Measurements from ENCODE around the gene GDPD5.
"Not testable (repeated sequence)": the region's sequence is repeated elsewhere in the genome, so short reads cannot be mapped to it uniquely, and the experiment has no call there.

The GDPD5 gene

DNA sequence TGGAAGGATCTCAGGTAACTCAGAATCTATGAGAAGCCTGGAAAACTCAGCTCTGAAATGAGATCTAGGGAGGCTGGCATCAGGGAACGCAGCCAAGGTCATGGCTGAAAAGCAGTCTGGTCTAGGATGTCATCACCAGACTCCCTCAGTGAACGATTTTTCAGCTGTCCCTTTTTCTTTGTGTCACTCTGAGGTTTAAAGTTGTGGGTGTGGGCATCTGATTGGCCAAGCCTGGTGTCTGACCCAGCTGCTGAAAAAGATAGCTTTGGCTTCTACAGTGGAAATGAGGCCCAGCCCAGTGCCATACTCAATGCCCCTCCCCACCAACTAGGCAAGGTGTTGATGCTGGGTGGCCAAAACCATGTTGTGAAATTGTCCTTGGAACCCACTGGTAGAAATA is 111.9 kb downstream of the GDPD5 start:
- Histone ChIP-seq H4K20me1 (ENCODE audit: insufficient read depth) (no peaks in the 10 kb centered on the region), H3K27ac (no peak overlapping the region), H3K4me1 (ENCODE audit: low read depth, poor library complexity, severe bottlenecking) (no peaks in the 10 kb centered on the region), H3K9ac (no peak overlapping the region), H3K4me2 (no peak overlapping the region), H2AFZ (ENCODE audit: low read depth) (no peak overlapping the region), H3K36me3 (ENCODE audit: insufficient read depth) (no peaks in the 10 kb centered on the region), H3K4me3 (IDR thresholded peaks at IDR 0.05; ENCODE audit: insufficient read depth, low read depth, low read length) (no peak overlapping the region), H3K27me3 (ENCODE audit: insufficient read depth, low read depth) (no peaks in the 10 kb centered on the region), H3K79me2 (ENCODE audit: insufficient read depth, low read depth) (no peaks in the 10 kb centered on the region)
- TF ChIP-seq, protein P1, sequence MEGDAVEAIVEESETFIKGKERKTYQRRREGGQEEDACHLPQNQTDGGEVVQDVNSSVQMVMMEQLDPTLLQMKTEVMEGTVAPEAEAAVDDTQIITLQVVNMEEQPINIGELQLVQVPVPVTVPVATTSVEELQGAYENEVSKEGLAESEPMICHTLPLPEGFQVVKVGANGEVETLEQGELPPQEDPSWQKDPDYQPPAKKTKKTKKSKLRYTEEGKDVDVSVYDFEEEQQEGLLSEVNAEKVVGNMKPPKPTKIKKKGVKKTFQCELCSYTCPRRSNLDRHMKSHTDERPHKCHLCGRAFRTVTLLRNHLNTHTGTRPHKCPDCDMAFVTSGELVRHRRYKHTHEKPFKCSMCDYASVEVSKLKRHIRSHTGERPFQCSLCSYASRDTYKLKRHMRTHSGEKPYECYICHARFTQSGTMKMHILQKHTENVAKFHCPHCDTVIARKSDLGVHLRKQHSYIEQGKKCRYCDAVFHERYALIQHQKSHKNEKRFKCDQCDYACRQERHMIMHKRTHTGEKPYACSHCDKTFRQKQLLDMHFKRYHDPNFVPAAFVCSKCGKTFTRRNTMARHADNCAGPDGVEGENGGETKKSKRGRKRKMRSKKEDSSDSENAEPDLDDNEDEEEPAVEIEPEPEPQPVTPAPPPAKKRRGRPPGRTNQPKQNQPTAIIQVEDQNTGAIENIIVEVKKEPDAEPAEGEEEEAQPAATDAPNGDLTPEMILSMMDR (conservative IDR thresholded peaks at IDR 0.05; ENCODE audit: low read depth, low read length) = no peak

DNA sequence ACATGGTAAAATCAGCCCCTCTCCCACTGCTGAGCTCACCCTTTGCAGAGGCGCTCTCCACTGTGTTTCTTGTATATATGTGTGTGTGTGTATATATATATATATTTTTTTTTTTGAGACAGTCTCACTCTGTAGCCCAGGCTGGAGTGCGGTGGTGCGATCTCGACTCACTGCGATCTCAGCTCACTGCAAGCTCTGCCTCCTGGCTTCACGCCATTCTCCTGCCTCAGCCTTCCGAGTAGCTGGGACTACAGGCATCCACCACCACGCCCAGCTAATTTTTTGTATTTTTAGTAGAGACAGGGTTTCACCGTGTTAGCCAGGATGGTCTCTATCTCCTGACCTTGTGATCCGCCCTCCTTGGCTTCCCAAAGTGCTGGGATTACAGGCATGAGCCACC is 112.6 kb downstream of the GDPD5 start:
- not testable (repeated sequence) for H3K27ac ChIP-seq; H3K4me3 ChIP-seq (IDR thresholded peaks at IDR 0.05; ENCODE audit: insufficient read depth, low read depth, low read length); H3K36me3 ChIP-seq (ENCODE audit: insufficient read depth); H2AFZ ChIP-seq (ENCODE audit: low read depth); H3K4me1 ChIP-seq (ENCODE audit: low read depth, poor library complexity, severe bottlenecking); H4K20me1 ChIP-seq (ENCODE audit: insufficient read depth); H3K27me3 ChIP-seq (ENCODE audit: insufficient read depth, low read depth); H3K9ac ChIP-seq; H3K79me2 ChIP-seq (ENCODE audit: insufficient read depth, low read depth); H3K4me2 ChIP-seq

DNA sequence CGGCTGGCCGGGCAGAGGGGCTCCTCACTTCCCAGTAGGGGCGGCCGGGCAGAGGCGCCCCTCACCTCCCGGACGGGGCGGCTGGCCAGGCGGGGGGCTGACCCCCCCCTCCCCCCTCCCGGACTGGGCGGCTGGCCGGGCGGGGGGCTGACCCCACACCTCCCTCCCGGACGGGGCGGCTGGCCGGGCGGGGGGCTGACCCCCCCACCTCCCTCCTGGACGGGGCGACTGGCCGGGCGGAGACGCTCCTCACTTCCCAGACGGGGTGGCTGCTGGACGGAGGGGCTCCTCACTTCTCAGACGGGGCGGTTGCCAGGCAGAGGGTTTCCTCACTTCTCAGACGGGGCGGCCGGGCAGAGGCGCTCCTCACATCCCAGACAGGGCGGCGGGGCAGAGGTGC is 115.8 kb downstream of the GDPD5 start:
- H4K20me1 ChIP-seq (ENCODE audit: insufficient read depth) = peaks cover 26% of the 10 kb centered on the region
- not testable (repeated sequence) for H3K4me3 ChIP-seq (IDR thresholded peaks at IDR 0.05; ENCODE audit: insufficient read depth, low read depth, low read length); H3K79me2 ChIP-seq (ENCODE audit: insufficient read depth, low read depth); H3K4me2 ChIP-seq; H3K27ac ChIP-seq; H2AFZ ChIP-seq (ENCODE audit: low read depth); H3K36me3 ChIP-seq (ENCODE audit: insufficient read depth); H3K4me1 ChIP-seq (ENCODE audit: low read depth, poor library complexity, severe bottlenecking); H3K9ac ChIP-seq; H3K27me3 ChIP-seq (ENCODE audit: insufficient read depth, low read depth)

DNA sequence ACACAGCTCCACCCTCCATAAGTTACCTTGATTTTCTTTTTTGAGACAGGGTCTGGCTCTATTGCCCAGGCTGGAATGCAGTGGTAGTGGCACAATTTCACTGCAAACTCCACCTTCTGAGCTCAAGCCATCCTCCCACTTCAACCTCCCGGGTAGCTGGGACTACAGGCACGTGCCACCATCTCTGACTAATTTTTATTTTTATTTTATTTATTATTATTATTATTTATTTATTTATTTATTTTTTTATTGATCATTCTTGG is 116.9 kb downstream of the GDPD5 start:
- H2AFZ ChIP-seq (ENCODE audit: low read depth) = no peak overlapping the region
- no peak overlapping the region for H3K4me2 ChIP-seq
- peaks cover 10% of the 10 kb centered on the region for H3K4me1 ChIP-seq (ENCODE audit: low read depth, poor library complexity, severe bottlenecking)
- peaks cover 8% of the 10 kb centered on the region; the same call in 1 of the 2 replicates for H3K36me3 ChIP-seq (ENCODE audit: insufficient read depth)
- H3K9ac ChIP-seq = no peak overlapping the region
- no peak overlapping the region for H3K4me3 ChIP-seq (IDR thresholded peaks at IDR 0.05; ENCODE audit: insufficient read depth, low read depth, low read length)
- peaks cover 20% of the 10 kb centered on the region; the same call in 1 of the 2 replicates for H3K79me2 ChIP-seq (ENCODE audit: insufficient read depth, low read depth)
- TF ChIP-seq, protein P1 (conservative IDR thresholded peaks at IDR 0.05; ENCODE audit: low read depth, low read length) = no peak
- peaks cover 34% of the 10 kb centered on the region for H4K20me1 ChIP-seq (ENCODE audit: insufficient read depth)
- no peaks in the 10 kb centered on the region for H3K27me3 ChIP-seq (ENCODE audit: insufficient read depth, low read depth)
- H3K27ac ChIP-seq = no peak overlapping the region

DNA sequence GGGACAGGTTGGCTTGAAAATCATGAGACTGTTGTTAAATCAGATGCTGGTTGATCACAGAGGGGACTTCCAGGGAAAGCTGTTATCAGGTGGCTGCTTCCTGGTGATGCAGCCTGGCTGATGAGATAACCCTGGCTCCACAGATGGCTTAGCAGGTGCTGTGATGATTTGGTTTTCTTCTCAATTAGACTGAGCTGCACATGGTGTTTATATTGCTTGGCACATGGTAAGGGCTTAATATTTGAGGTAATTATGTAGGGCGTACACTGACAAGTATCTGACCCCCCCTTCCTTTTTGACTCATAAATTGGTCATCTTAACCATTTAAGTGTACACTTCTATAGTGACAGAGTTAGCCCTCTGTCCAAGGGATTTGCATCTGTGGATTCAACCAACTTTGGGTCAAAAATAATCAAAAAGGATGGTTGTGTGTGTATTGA is 119.4 kb downstream of the GDPD5 start:
- Histone ChIP-seq H3K4me3 (IDR thresholded peaks at IDR 0.05; ENCODE audit: insufficient read depth, low read depth, low read length) (no peak overlapping the region), H3K27ac (peak overlapping the region; percentile 23; the same call in 1 of the 2 replicates), H2AFZ (ENCODE audit: low read depth) (no peak overlapping the region), H3K79me2 (ENCODE audit: insufficient read depth, low read depth) (peaks cover 45% of the 10 kb centered on the region), H3K4me1 (ENCODE audit: low read depth, poor library complexity, severe bottlenecking) (peaks cover 35% of the 10 kb centered on the region), H3K36me3 (ENCODE audit: insufficient read depth) (peaks cover 31% of the 10 kb centered on the region; the same call in 1 of the 2 replicates), H4K20me1 (ENCODE audit: insufficient read depth) (peaks cover 60% of the 10 kb centered on the region), H3K9ac (no peak overlapping the region), H3K4me2 (no peak overlapping the region), H3K27me3 (ENCODE audit: insufficient read depth, low read depth) (no peaks in the 10 kb centered on the region)
- TF ChIP-seq, protein P1 (conservative IDR thresholded peaks at IDR 0.05; ENCODE audit: low read depth, low read length) = no peak

All from KMS-11 (cell line).